22Rv1 (cell line): ENCODE measurements around the gene PTCHD4.

Experiments
- ZFX ChIP-seq: fragments of 450-650 bp; IDR thresholded peaks from 2 replicates; pipeline ENCODE4 v1.6.1; 2017; ENCODE audit warnings: antibody characterized with exemption, borderline replicate concordance
- TF ChIP-seq, protein P1 (sequence below): fragments of 450-650 bp; IDR thresholded peaks from 2 replicates; pipeline ENCODE4 v1.5.1; 2017; ENCODE audit warnings: mild to moderate bottlenecking

DNA sequence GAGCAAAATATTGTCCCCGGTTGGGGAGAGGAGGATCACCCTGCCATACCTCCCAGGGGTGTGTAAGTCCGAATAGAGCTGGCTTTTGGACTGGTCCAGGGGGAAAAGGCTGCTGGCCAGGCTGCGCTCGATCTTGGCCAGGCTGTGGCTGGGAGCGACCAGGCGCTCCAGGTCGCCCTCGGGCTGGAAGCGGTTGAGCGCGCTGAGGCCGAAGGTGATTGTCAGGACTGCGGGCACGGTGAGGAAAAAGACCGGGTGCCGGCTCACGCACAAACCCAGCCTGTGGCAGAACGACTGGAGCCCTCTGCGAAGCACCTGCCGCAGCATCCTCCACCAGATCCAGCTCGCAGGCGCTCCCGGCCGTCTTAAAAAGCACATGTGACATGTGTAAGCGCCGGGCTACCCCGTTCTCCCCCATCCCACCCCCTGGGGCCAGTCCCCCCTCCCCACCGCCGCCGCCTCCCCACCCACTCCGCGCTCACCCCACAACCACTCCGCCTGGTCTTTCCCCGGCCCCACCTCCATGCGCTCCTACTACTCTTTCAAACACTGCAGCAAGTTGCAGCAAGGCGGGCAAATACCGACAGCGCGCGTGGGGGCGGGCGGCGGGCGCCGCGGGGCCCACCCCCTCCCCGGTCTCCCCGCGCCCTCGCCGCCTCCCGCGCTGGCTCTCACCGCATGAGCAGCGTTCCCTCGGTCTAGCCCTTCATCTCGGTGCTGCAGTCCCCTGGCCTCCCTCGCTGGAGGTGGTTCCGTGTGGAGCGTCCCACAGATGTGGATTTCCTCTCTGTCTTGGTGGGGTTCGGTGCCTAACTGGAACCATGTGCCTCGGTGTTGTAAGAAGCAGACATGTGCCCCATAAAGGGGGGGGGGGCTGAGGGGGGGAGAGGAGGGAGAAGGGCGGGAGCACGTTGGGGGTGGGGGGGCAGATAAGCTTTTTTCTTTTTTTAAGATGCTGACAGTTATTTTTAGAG is 42.4 kb downstream of the PTCHD4 start:
- TF ChIP-seq, protein P1, sequence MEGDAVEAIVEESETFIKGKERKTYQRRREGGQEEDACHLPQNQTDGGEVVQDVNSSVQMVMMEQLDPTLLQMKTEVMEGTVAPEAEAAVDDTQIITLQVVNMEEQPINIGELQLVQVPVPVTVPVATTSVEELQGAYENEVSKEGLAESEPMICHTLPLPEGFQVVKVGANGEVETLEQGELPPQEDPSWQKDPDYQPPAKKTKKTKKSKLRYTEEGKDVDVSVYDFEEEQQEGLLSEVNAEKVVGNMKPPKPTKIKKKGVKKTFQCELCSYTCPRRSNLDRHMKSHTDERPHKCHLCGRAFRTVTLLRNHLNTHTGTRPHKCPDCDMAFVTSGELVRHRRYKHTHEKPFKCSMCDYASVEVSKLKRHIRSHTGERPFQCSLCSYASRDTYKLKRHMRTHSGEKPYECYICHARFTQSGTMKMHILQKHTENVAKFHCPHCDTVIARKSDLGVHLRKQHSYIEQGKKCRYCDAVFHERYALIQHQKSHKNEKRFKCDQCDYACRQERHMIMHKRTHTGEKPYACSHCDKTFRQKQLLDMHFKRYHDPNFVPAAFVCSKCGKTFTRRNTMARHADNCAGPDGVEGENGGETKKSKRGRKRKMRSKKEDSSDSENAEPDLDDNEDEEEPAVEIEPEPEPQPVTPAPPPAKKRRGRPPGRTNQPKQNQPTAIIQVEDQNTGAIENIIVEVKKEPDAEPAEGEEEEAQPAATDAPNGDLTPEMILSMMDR, result no peak
- TF ChIP-seq ZFX, result no peak
